ENCODE results near the gene EDARADD. TPM values are rescaled to one million over a fixed set of nuclear protein-coding genes. Genes with fewer than 3 reads are reported as not detected.

EDARADD gene
- total and polyA plus RNA-seq, 2 of the 13 experiments (the other 11 are each of a cell fraction or from before 2014, with no cell fraction given), result 0.03 TPM; not detected in 1

- TF ChIP-seq EP300 (IDR thresholded peaks at IDR 0.05; ENCODE audit: low read depth in 2 of 2, low read length in 2 of 2) (no peak), EP300 (CRISPR knock-in tag; IDR thresholded peaks at IDR 0.05; ENCODE audit: borderline replicate concordance) (no peak; the same call in 1 of the 2 replicates), ZHX2 (IDR thresholded peaks at IDR 0.05; ENCODE audit: low read depth) (no peak), ZHX2 (CRISPR knock-in tag; IDR thresholded peaks at IDR 0.05; ENCODE audit: borderline replicate concordance) (no peak), ZNF333 (CRISPR knock-in tag; IDR thresholded peaks at IDR 0.05; ENCODE audit: borderline replicate concordance) (peak; percentile 47; the same call in 1 of the 2 replicates), ZNF292 (CRISPR knock-in tag; IDR thresholded peaks at IDR 0.05; ENCODE audit: borderline replicate concordance, low read depth) (no peak; the same call in 1 of the 2 replicates), ZNF7 (CRISPR knock-in tag; IDR thresholded peaks at IDR 0.05) (no peak), ZNF18 (CRISPR knock-in tag; IDR thresholded peaks at IDR 0.05; ENCODE audit: insufficient replicate concordance) (no peak), FOXP4 (CRISPR knock-in tag; IDR thresholded peaks at IDR 0.05) (peak; percentile 50; the same call in 1 of the 2 replicates), ARID4A (CRISPR knock-in tag; IDR thresholded peaks at IDR 0.05; ENCODE audit: borderline replicate concordance) (peak; percentile 79; the same call in 1 of the 2 replicates), ONECUT2 (CRISPR knock-in tag; IDR thresholded peaks at IDR 0.05) (0 out of 2 replicates have a peak, but pooled peaks have one; percentile 11), KDM2A (CRISPR knock-in tag; IDR thresholded peaks at IDR 0.05; ENCODE audit: borderline replicate concordance, low read depth) (peak; percentile 77), TAF1 (CRISPR knock-in tag; IDR thresholded peaks at IDR 0.05) (peak; percentile 42)
- TF ChIP-seq, protein P1, sequence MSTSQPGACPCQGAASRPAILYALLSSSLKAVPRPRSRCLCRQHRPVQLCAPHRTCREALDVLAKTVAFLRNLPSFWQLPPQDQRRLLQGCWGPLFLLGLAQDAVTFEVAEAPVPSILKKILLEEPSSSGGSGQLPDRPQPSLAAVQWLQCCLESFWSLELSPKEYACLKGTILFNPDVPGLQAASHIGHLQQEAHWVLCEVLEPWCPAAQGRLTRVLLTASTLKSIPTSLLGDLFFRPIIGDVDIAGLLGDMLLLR (CRISPR knock-in tag; IDR thresholded peaks at IDR 0.05), result peak; percentile 65; the same call in 1 of the 2 replicates
Observed at GRCh38 chr1:236523704-236524141, 129.6 kb downstream of the EDARADD start, which contains the start of gene LGALS8 (continued).

All from HepG2 (cell line).